Neural cell (in vitro differentiated cells): ENCODE measurements around the gene BTG4. TPM values are rescaled to one million over a fixed set of nuclear protein-coding genes. Genes with fewer than 3 reads are reported as not detected.

Experiments
- H2AFZ ChIP-seq: fragments of 200-600, 300-800 bp; sonication (generic), shearing (Covaris generic); 2 replicates; pipeline ENCODE4 v1.6.0; 2014; ENCODE audit warnings: low read depth, mild to moderate bottlenecking, antibody characterized with exemption, low read length, moderate library complexity
- H3F3A ChIP-seq: fragments of 200-600 bp; shearing (Covaris generic); 2 replicates; pipeline ENCODE4 v1.6.1; 2016; ENCODE audit warnings: mild to moderate bottlenecking, moderate library complexity, mixed read lengths, antibody characterized with exemption, low read length; ENCODE audit not compliant: insufficient read depth, poor library complexity, severe bottlenecking
- H3K27ac ChIP-seq: fragments of 200-600, 300-800 bp; sonication (generic), shearing (Covaris generic); 2 replicates; pipeline ENCODE4 v1.5.1; 2014; ENCODE audit warnings: mild to moderate bottlenecking, low read length, moderate library complexity
- H3K27me3 ChIP-seq: fragments of 300-800, 200-600 bp; sonication (generic), shearing (Covaris generic); 2 replicates; pipeline ENCODE4 v1.6.0; 2014; ENCODE audit warnings: mild to moderate bottlenecking, low read depth, low read length, moderate library complexity; ENCODE audit not compliant: insufficient read depth
- H3K36me3 ChIP-seq: fragments of 300-800, 200-600 bp; sonication (generic), shearing (Covaris generic); 2 replicates; pipeline ENCODE4 v1.5.1; 2014; ENCODE audit warnings: mild to moderate bottlenecking, antibody characterized with exemption, low read length, moderate library complexity; ENCODE audit not compliant: insufficient read depth
- H3K4me2 ChIP-seq: fragments of 300-800, 200-600 bp; sonication (generic), shearing (Covaris generic); 2 replicates; pipeline ENCODE4 v1.6.0; 2014; ENCODE audit warnings: mild to moderate bottlenecking, low read length
- H3K4me3 ChIP-seq: fragments of 300-800, 200-600 bp; sonication (generic), shearing (Covaris generic); 2 replicates; pipeline ENCODE4 v1.5.1; 2014; ENCODE audit warnings: mild to moderate bottlenecking, low read length, moderate library complexity
- H3K79me2 ChIP-seq: fragments of 200-600 bp; shearing (Covaris generic); replicated peaks from 2 replicates; pipeline ENCODE4 v1.6.0; 2014; ENCODE audit warnings: mild to moderate bottlenecking, low read length, moderate library complexity; ENCODE audit not compliant: insufficient read depth
- H3K9ac ChIP-seq: fragments of 300-800, 200-600 bp; sonication (generic), shearing (Covaris generic); 2 replicates; pipeline ENCODE4 v1.6.1; 2016; ENCODE audit warnings: mild to moderate bottlenecking, low read length, mixed read lengths
- H3K9me2 ChIP-seq: fragments of 200-600 bp; shearing (Covaris generic); 2 replicates; pipeline ENCODE4 v1.6.1; 2016; ENCODE audit warnings: mild to moderate bottlenecking, low read length, mixed read lengths; ENCODE audit not compliant: insufficient read depth
- H3K9me3 ChIP-seq: fragments of 200-600, 300-800 bp; sonication (generic), shearing (Covaris generic); 2 replicates; pipeline ENCODE4 v1.6.1; 2016; ENCODE audit warnings: mild to moderate bottlenecking, mixed run types, low read length, moderate library complexity, mixed read lengths
- H4K20me1 ChIP-seq: fragments of 200-600 bp; shearing (Covaris generic); 2 replicates; pipeline ENCODE4 v1.6.1; 2016; ENCODE audit warnings: mild to moderate bottlenecking, mixed run types; ENCODE audit not compliant: insufficient read depth
- CTCF ChIP-seq: fragments of 450-650 bp; IDR thresholded peaks from 2 replicates; pipeline ENCODE4 v1.5.1; 2014; ENCODE audit warnings: antibody characterized with exemption, mild to moderate bottlenecking, moderate library complexity; ENCODE audit not compliant: poor library complexity, severe bottlenecking
- EP300 ChIP-seq: fragments of 450-650 bp; conservative IDR thresholded peaks from 2 replicates; pipeline ENCODE4 v1.6.1; 2014; ENCODE audit warnings: antibody characterized with exemption, mild to moderate bottlenecking, moderate library complexity; ENCODE audit not compliant: poor library complexity, severe bottlenecking
- EZH2 ChIP-seq: fragments of 200-600, 300-800 bp; shearing (Covaris generic), sonication (generic); IDR thresholded peaks from 2 replicates; pipeline ENCODE4 v1.6.1; 2014; ENCODE audit warnings: antibody characterized with exemption, low read length, borderline replicate concordance, mild to moderate bottlenecking; ENCODE audit not compliant: insufficient read depth, poor library complexity, severe bottlenecking
- MXI1 ChIP-seq: fragments of 450-650 bp; conservative IDR thresholded peaks from 2 replicates; pipeline ENCODE4 v1.6.1; 2014; ENCODE audit warnings: antibody characterized with exemption, mild to moderate bottlenecking; ENCODE audit not compliant: poor library complexity, severe bottlenecking
- POLR2AphosphoS5 ChIP-seq: IDR thresholded peaks from 2 replicates; pipeline ENCODE4 v1.6.1; 2012
- RAD21 ChIP-seq: fragments of 450-650 bp; conservative IDR thresholded peaks from 2 replicates; pipeline ENCODE4 v1.6.1; 2014; ENCODE audit warnings: antibody characterized with exemption, mild to moderate bottlenecking, moderate library complexity
- SMC3 ChIP-seq: fragments of 450-650 bp; conservative IDR thresholded peaks from 2 replicates; pipeline ENCODE4 v1.6.1; 2014; ENCODE audit warnings: antibody characterized with exemption, mild to moderate bottlenecking, moderate library complexity; ENCODE audit not compliant: poor library complexity
- TAF1 ChIP-seq: IDR thresholded peaks from 2 replicates; pipeline ENCODE4 v1.6.1; 2012; ENCODE audit warnings: low read depth
- polyA plus RNA-seq: library from polyadenylated mRNA; depleted of rRNA; stranded (reverse); fragments of >200 nt; gene quantifications from 2 replicates; pipeline ENCODE4 v1.2.3, GENCODE V29; 2014
- TF ChIP-seq, protein P1 (sequence below): IDR thresholded peaks from 2 replicates; pipeline ENCODE4 v1.6.1; 2012; ENCODE audit warnings: borderline replicate concordance

The BTG4 gene
- polyA plus RNA-seq, 1 donor from 2014 or later, result not detected

GRCh38 chr11:111483431-111483830, 28.8 kb downstream of the BTG4 start:
- H3F3A ChIP-seq, result no peaks in the 10 kb centered on the region
- no peaks in the 10 kb centered on the region for H3K9me2 ChIP-seq
- no peaks in the 10 kb centered on the region for H3K79me2 ChIP-seq
- no peaks in the 10 kb centered on the region for H3K36me3 ChIP-seq
- no peak overlapping the region for H3K4me3 ChIP-seq
- no peaks in the 10 kb centered on the region for H3K27me3 ChIP-seq
- no peaks in the 10 kb centered on the region for H3K9me3 ChIP-seq
- no peaks in the 10 kb centered on the region for H4K20me1 ChIP-seq
- no peak overlapping the region for H3K27ac ChIP-seq
- no peak overlapping the region for H2AFZ ChIP-seq
- H3K9ac ChIP-seq, result no peak overlapping the region
- no peak for TF ChIP-seq RAD21
- TF ChIP-seq POLR2AphosphoS5, result no peak
- TF ChIP-seq EP300, result no peak
- no peak for TF ChIP-seq MXI1
- no peak for TF ChIP-seq CTCF
- TF ChIP-seq, protein P1, sequence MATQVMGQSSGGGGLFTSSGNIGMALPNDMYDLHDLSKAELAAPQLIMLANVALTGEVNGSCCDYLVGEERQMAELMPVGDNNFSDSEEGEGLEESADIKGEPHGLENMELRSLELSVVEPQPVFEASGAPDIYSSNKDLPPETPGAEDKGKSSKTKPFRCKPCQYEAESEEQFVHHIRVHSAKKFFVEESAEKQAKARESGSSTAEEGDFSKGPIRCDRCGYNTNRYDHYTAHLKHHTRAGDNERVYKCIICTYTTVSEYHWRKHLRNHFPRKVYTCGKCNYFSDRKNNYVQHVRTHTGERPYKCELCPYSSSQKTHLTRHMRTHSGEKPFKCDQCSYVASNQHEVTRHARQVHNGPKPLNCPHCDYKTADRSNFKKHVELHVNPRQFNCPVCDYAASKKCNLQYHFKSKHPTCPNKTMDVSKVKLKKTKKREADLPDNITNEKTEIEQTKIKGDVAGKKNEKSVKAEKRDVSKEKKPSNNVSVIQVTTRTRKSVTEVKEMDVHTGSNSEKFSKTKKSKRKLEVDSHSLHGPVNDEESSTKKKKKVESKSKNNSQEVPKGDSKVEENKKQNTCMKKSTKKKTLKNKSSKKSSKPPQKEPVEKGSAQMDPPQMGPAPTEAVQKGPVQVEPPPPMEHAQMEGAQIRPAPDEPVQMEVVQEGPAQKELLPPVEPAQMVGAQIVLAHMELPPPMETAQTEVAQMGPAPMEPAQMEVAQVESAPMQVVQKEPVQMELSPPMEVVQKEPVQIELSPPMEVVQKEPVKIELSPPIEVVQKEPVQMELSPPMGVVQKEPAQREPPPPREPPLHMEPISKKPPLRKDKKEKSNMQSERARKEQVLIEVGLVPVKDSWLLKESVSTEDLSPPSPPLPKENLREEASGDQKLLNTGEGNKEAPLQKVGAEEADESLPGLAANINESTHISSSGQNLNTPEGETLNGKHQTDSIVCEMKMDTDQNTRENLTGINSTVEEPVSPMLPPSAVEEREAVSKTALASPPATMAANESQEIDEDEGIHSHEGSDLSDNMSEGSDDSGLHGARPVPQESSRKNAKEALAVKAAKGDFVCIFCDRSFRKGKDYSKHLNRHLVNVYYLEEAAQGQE, result no peak
- no peak for TF ChIP-seq EZH2
- no peak for TF ChIP-seq TAF1
- TF ChIP-seq SMC3, result no peak
- H3K4me2 ChIP-seq, result no peak overlapping the region

DNA sequence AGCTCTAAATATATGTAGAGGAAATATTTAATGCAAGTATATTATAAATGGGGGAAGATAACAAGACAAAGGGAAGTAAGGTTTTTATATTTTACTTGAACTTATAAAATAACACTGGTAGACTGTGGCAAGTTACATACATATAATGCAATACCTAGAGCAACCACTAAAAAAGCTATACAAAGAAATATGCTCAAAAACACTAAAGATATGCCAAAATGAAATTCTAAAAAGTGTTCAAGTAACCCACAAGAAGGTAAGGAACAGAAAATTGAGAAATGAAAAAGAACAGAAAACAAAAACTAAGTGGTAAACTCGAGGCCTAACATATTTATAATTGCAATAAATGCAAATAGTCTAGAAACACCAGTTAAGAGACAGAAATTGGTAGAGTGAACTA, 32.5 kb downstream of the BTG4 start:
- H3K27me3 ChIP-seq, result no peaks in the 10 kb centered on the region
- no peak overlapping the region for H2AFZ ChIP-seq
- no peaks in the 10 kb centered on the region for H3K36me3 ChIP-seq
- H3K9me2 ChIP-seq, result no peaks in the 10 kb centered on the region
- TF ChIP-seq EZH2 (no peak), EP300 (no peak), MXI1 (no peak), RAD21 (no peak), CTCF (no peak), SMC3 (no peak), POLR2AphosphoS5 (no peak), TAF1 (no peak)
- TF ChIP-seq, protein P1, result no peak
- no peak overlapping the region for H3K27ac ChIP-seq
- H3K9ac ChIP-seq, result no peak overlapping the region
- peaks cover under 1% of the 10 kb centered on the region for H3K9me3 ChIP-seq
- no peaks in the 10 kb centered on the region for H3F3A ChIP-seq
- H3K4me3 ChIP-seq, result no peak overlapping the region
- H4K20me1 ChIP-seq, result no peaks in the 10 kb centered on the region
- no peaks in the 10 kb centered on the region for H3K79me2 ChIP-seq
- no peak overlapping the region for H3K4me2 ChIP-seq
